Choroid plexus epithelial cell (primary cell): ENCODE results near the gene RPRD2.
A peak's percentile ranks its signal among the peaks of the same experiment; 100 is the strongest.

Source experiments
- DNase-seq: peaks from one replicate; pipeline ENCODE4 v3.0.0-alpha.2; 2010; ENCODE audit warnings: low read depth
- H3K4me3 ChIP-seq: 2 replicates; pipeline ENCODE4 v1.5.1; 2011; ENCODE audit warnings: low read depth, mild to moderate bottlenecking, control low read depth, low read length, moderate library complexity
- CTCF ChIP-seq: conservative IDR thresholded peaks from 2 replicates; pipeline ENCODE4 v1.5.1; 2011; ENCODE audit warnings: low read depth, mild to moderate bottlenecking, control low read depth, inconsistent platforms, low read length, moderate library complexity

RPRD2 gene

DNA sequence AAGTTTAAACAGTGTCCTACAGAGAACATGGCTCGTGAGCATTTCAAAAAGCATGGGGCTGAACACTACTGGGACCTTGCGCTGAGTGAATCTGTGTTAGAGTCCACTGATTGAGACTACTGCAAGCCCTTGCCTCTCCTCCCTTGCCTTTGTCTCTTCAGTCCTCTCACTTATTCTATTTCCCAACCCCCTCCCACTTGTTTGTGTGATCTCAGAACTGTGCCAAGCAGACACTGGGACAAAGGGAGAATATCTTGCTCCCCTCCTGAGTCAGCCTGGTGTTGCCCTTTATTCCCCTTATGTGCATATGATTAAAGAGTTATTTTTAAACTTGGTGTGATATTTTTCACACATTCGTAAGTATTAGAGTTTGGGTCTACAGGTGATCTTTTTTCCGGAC, 11.1 kb upstream of the RPRD2 start:
- TF ChIP-seq CTCF, result no peak
- H3K4me3 ChIP-seq, result no peak overlapping the region
- no peak for DNase-seq

- TF ChIP-seq CTCF, result no peak
- no peak for DNase-seq
- H3K4me3 ChIP-seq, result peak overlapping the region; percentile 81
These were observed 1.1 kb upstream of the RPRD2 start for GRCh38 chr1:150362721-150363425.

GRCh38 chr1:150364231-150365003, 470 bp downstream of the RPRD2 start:
- TF ChIP-seq CTCF, result no peak
- DNase-seq, result peak; percentile 77
- peak overlapping the region; percentile 81 for H3K4me3 ChIP-seq

- no peak for TF ChIP-seq CTCF
- no peak for DNase-seq
These were observed 2.0 kb downstream of the RPRD2 start for GRCh38 chr1:150365941-150366340.

GRCh38 chr1:150366416-150367296, 2.7 kb downstream of the RPRD2 start:
- no peak for TF ChIP-seq CTCF
- no peak for DNase-seq
- peak overlapping the region; percentile 81 for H3K4me3 ChIP-seq

More at GRCh38 chr1:150365941-150366340, 2.0 kb downstream of the RPRD2 start:
- peak overlapping the region; percentile 81 for H3K4me3 ChIP-seq

DNA sequence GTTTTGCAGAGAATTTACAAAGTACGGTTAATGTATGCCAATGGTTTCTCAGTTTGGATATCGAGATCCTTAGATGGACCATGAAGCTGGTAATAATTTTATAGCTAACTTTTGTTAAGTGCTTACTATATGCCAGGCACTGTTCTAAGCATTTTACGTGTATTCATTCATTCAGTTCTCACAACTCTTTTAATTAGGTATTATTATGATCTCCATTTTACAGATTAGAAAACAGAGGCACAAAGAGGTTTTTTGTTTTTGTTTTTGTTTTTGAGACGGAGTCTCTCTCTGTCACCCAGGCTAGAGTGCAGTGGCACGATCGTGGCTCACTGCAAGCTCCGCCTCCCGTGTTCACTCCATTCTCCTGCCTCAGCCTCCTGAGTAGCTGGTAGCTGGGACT, 7.2 kb downstream of the RPRD2 start:
- H3K4me3 ChIP-seq, result no peak overlapping the region
- TF ChIP-seq CTCF, result no peak

More for the DNA sequence above, 7.2 kb downstream of the RPRD2 start:
- no peak for DNase-seq
